Stimulated activated CD8-positive, alpha-beta memory T cell treated with anti-CD3 and anti-CD28 coated beads, Interleukin-15, amount 100 ng/mL, for 48 hours (primary cell): ENCODE data around the gene TMEM109.

Experiments
- DNase-seq, 2 donors: peaks; one replicate each; pipeline ENCODE4 v3.0.0-alpha.2; 2020; ENCODE audit warnings: low read depth in 2 of 2

TMEM109 gene

GRCh38 chr11:60941371-60942119 lies 27.6 kb downstream of the TMEM109 start:
- no peak for DNase-seq

GRCh38 chr11:60942219-60942618 lies 28.3 kb downstream of the TMEM109 start:
- DNase-seq: no peak

- no peak for DNase-seq
These were observed 29.1 kb downstream of the TMEM109 start for GRCh38 chr11:60942970-60943565.

DNA sequence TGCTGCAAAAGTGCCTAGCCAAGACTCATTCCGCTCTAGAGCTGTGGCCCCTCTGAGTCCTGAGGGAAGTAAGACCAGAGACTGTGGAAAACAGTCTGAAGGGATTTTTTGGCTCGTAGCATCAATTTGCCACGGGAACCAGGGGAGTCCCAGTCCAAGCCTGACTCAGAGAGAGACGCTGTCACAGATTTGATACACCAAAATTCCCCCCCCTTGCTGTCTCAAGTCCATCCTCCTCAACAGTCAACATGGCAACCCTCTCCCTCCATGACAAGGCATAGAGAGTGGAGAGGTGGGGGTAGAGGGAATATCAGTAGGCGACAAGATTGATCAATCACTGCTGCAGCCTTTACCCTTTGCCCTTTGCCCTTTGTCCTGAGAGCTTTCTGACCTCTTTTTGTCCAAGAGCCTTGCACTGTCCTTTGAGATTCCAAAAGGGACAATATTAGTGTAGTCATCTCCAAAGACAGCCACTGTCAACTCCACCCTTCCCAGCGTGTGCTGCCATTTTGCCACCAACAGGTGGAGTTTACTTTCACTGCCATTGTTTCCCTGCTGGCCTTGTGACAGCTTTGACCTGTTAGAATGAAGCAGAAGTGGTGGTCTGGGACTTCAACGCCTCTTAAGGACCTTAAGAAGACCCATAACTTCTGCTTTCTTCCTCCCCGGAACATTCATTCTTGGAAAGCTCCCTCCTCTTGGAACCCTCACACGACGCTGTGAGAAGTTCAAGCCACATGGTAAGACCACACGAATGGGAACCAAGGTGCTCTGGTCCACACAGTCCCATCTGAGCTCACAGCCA lies 30.7 kb downstream of the TMEM109 start:
- DNase-seq: no peak

DNA sequence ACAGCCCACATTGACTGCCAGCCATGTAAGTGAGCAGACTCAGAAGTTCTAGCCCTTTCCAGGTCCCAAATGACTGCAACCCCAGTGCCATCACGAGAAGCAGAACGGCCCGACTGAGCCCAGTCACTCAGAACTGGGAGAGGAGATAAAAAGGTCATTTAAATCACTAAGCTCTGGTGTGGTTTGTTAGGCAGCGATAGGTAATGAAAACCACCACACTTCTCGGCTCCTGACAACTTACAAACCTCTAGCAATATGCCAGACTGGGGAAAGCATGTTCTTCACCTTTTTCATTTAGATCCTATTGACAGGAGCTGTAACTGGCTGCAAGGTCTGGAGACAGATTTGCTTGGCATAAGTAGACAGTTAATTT lies 31.3 kb downstream of the TMEM109 start:
- no peak for DNase-seq

DNA sequence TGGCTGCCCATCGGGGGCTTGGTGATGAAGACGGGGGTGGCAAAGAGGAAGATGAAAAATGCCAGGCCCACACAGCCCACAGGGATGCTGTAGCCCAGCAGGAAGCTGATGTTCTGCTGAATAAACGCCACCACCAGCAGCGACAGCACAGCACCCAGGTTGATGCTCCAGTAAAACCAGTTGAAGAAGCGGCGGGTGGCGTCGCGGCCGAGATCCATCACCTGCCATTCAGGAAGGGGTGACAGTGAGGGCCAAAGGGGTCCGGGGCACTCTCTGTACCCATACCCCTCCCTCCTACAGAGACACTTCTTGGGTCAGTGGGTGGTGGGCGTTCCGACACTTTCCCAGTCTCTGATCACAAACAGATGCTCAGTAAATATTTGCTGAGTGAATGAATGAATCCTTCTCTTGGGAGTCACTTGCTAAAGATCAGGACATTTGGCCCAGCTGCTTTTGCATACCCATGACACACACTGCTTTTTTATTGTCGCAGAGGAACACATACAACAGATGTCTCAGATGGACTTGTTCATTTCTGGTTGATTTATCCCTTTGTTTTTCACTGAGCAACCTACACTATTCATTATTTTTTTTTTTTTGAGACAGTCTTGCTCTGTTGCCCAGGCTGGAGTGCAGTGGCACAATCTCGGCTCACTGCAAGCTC lies 32.8 kb downstream of the TMEM109 start:
- no peak for DNase-seq

- DNase-seq: no peak
These were observed 33.7 kb downstream of the TMEM109 start for GRCh38 chr11:60947700-60948099.

- no peak for DNase-seq
These were observed 34.3 kb downstream of the TMEM109 start for GRCh38 chr11:60948250-60948649.

- no peak for DNase-seq
These were observed 36.1 kb downstream of the TMEM109 start for GRCh38 chr11:60950024-60950423.

DNA sequence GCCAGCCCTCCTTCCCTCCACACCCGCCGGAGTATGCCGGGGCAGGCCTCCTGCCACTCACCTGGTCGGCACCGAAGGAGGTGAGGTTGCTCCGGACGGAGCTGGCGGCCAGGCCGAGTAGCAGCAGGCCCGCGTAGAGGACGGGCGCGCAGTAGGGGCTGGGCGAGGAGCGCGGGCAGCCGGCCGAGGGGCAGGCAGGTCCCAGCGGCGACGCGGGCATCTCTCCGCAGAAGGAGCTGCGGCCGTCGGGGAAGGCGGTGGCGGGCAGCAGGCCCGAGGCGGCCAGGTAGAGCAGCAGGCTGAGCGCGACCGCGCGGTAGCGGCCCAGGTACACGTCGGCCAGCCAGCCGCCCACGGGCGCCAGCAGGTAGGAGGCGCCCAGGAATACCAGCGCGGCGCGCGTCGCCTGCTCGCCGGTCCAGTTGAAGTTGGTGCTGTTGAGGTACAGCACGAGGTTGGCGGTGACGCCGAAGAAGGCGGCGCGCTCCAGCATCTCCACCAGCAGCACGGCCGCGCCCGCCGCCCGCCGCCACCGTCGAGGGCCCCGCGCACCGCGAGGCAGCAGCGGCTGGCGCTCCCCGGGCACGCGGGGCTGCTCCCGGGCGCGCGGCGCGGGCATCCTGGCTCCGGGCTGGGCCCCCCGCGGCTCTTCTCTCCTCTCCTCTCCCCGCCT lies 37.1 kb downstream of the TMEM109 start:
- DNase-seq: no peak

DNA sequence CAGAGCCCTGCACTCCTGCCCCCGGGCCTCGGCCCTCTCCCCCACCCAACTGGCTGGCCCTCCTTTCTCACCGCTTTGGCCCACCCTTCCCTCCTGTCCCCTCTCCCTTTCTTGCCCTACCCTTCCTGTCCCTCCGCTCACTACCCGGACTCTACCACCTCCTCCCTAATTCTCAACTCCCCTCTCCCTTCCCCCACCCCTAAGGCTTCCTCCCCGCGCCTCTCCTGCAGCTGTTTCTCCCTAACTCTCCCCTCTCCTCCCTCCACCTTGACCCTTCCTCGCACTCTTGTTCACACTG lies 37.6 kb downstream of the TMEM109 start:
- no peak for DNase-seq

GRCh38 chr11:60951904-60952741 lies 38.2 kb downstream of the TMEM109 start, which contains the start of gene SLC15A3:
Gene SLC15A3, minus strand, starts transcription at chr11:60952176. Its CDS starts 625 bp downstream, at chr11:60951551.
- DNase-seq: no peak

DNA sequence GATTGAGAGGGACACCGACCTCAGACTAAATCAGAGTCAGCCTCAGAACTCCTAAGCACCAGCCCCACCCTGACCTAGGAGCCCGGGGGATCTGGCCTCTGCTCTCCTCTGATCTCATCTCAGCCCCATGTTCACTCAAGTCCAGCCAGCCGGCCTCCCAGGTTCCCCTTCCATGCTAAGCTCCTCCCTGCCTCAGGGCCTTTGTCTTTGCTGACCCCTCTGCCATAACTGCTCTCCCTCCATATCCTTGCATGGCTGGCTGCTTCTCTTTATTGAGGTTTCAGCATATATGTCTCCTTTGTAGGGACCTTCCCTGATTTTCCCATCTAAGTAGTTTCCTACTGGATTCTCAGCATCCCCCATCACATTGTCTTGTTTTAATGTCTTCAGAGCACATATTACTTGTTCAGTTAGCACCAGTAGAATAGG lies 38.8 kb downstream of the TMEM109 start:
- no peak for DNase-seq

DNA sequence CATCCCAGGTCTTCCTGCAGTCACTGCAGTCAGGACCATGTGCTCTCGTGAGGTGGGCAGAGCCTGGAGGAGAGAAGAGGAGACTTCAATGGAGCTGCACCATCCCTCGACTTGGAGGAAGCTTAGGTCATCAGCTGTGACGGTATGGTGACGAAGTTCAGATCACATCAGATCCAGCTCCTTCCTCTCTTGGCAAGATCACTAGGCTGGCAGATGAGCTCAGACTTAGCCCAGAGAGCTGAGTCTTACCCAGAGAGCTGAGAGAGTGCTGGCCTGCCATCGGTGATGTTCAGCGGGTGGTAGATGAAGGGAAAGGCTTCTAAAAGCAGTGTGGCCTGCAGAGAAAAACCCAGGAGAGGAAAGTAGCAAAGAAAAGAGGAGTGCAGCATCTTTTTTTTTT lies 39.8 kb downstream of the TMEM109 start:
- DNase-seq: no peak

GRCh38 chr11:60954421-60954820 lies 40.5 kb downstream of the TMEM109 start:
- no peak for DNase-seq

DNA sequence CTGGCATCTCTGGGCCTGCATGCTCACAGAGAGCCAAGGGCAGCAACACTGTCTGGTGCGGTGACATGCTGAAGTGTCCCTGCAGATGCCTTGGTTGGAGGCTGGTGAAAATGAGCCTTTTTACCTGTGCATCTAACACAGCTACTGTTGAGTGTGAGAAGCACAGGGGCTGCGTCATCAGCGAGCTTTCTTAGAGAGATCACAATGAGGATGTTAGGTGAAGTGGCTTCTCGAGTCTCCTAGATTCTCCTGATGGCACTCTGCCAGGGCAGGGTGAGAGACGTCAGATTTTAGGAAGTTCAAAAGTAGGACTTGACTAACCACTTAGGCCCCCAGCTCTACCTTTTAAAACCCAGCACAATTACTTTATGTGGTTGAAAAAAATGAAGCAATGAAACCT lies 41.6 kb downstream of the TMEM109 start:
- no peak for DNase-seq

DNA sequence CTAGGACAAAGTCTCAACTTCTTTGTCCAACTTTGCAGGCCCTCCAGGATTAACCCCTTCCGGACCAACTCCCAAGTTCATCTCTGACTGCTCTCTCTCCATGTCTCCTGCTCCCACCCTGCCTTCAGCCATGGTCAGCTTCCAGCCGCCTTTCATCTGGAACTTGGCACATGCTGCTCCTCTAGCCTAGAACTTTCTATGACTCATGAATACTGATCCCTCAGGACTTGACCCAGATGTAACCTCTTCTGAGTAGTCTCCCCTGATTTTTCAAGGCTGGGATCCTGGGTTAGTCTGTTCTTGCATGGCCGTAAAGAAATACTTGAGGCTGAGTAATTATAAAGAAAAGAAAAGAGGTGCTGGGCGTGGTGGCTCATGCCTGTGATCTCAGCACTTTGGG lies 43.2 kb downstream of the TMEM109 start:
- no peak for DNase-seq

DNA sequence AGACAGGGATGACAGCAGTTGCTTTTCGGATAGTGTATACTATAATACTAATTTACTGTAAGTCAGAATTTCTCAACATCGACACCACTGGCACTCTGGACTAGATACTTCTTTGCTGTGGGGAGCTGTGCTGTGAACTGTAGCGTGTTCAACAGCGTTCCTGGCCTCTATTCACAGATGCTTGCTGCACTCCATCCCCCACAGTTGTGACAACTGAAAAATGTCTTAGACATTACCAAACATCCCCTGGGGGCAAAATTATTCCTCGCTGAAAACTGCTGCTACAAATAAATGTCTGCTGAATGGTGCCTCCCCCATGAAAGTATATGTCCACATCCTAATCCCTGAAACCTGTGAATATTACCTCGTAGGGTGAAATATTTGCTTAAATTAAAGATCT lies 45.5 kb downstream of the TMEM109 start:
- no peak for DNase-seq

DNA sequence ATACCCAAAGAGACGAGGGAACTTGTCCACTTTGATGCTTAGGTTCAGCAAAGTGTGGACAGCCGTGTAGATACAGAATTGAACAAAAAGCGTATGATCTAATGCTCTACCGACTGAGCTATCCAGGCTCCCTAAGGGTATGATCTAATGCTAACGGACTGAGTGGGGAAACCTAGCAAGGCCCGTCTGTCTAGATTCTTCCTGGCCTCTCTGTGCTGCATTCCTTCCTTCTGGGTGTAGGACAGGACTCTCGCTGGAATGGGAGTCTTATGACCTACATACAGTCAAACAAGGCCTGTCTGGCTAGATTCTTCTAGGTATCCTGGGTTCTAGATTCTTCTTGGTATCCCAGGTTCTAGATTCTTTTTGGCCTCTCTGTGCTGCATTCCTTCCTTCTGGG lies 46.4 kb downstream of the TMEM109 start:
- no peak for DNase-seq

DNA sequence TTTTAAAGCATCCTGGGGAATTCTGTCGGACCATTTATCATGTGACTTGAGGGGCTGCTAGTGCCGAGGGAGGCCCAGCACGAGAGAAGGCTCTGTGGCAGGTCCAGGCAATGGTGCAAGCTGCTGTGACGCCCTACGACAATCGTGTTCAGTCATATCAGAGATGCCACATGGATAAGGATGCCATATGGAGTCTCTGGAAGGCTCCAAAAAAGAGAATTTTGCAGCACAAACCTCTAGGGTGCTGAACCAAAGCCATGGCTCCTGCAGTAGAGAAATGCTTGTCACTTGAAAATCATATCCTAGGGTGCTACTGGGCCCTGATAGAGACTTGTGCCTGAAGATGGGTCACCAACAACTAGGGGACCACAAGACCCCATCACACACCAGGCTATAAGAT lies 50.8 kb downstream of the TMEM109 start:
- DNase-seq: no peak

DNA sequence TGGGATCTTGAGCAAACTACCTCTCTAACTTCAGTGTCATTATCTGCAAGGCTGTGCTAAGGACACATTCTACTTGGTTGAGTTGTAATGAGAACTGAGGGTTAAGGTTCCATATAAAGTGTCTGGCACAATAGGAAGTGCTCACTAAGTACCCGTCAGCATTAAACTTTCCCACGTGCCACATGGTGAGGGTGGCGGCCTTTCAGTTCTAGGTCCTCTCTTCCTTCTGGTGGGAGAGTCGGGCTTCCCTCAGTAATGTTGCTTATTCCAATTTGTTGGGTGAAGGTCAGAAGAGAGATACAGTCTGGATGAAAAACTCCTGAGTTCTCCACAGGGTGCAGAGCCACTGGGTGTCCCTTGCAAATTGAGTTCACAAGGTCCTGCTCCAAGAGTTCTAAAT lies 52.9 kb downstream of the TMEM109 start:
- no peak for DNase-seq
